Activated T-helper 1 cell treated with Interleukin-2 at 50 U/mL for 16 hours (primary cell): ENCODE results near the gene ARHGAP36.

ENCODE experiments used
- DNase-seq: peaks from one replicate; pipeline ENCODE4 v3.0.0-alpha.2; 2020; ENCODE audit warnings: low read depth

ARHGAP36 gene

GRCh38 chrX:131068945-131069719, 11.0 kb downstream of the ARHGAP36 start:
- no peak for DNase-seq

DNA sequence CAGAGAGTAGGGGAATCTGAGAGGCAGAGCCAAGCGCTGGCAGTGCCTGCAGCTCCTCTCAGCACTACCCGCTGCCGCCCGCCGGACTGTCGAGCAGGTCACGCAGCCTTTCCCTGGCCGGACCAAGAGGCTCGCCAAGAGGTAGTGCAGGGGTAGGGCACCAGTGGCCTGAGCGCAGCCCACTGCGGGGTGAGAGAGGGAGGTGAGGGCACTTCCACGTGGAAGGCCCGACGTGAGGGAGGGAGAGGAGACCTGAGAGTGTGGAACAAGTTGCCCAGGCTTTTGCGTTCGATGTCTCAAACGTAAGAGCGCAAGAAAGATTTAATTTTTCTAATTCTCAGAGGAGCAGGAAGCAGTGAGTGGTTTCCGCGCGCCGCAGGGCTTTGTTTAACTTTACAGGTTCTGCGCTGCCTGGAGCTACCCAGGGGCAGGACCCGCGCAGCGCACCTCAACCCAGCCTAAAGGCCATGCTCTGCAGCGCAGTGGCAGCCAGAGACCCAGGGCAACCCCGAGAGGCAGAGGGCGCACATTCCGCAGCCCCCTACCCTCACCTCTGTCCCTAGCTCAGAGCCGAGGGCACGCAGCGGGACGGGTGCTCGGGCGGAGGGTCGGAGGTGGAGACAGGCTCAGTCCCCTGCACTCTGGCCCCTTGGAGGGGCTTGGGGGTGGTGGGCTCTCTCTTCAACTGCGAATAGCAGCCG, 14.9 kb downstream of the ARHGAP36 start:
- DNase-seq, result no peak

DNA sequence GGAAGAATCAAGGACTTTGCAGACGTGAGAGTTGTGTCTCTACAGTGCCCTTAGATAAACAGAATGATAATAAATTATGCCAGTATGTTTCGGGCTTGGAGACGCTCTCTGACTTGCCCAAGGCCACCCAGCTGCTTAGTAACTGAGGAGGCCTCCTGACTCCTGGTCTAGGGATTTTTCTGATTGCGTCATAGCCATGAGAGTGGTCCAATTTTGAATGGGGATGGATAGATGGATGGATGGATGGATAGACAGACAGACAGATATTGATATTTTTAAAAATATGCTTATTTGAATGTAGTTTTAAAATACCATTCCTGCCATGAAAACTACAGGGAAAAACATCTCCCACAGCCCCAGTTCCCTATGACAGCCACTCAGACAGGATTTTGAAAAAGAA, 15.5 kb downstream of the ARHGAP36 start:
- DNase-seq, result no peak

GRCh38 chrX:131081772-131082740, 23.9 kb downstream of the ARHGAP36 start:
- DNase-seq, result no peak

DNA sequence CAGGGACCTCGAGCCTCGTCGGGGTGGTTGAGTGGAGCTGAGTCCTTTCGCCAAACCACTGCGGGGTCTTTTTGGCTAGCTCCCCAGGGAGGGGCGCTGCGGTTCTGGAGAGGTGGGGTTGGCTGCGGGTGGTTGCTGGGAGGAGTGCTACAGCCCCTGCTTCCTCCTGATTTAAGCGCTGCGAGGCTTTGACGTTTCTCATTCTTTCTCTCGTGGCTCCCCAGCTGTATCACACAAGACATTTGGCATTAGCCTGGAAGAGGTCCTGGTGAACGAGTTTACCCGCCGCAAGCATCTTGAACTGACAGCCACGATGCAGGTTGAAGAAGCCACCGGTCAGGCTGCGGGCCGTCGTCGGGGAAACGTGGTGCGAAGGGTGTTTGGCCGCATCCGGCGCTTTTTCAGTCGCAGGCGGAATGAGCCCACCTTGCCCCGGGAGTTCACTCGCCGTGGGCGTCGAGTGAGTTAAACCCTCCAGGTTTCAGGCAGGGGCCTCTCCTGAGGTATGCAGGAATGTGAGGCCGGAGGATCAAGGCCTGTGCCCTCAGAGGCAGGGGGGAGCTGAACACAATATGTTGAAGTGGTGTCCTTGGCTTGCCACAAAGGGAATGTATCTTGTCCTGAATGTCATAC, 25.5 kb downstream of the ARHGAP36 start:
- no peak for DNase-seq

DNA sequence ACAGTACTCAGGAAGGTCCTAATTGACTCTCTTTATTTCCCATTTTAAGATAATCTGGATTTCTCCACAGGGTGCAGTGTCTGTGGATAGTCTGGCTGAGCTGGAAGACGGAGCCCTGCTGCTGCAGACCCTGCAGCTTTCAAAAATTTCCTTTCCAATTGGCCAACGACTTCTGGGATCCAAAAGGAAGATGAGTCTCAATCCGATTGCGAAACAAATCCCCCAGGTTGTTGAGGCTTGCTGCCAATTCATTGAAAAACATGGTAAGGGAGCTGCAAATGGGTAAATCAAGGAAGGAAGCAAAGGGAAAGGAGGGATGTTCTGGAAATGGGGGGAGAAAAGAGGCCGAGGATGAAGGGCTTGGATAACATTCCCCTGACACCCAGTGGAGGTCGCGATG, 26.0 kb downstream of the ARHGAP36 start:
- no peak for DNase-seq

GRCh38 chrX:131136776-131137175, 78.6 kb downstream of the ARHGAP36 start:
- no peak for DNase-seq

GRCh38 chrX:131139072-131139471, 80.9 kb downstream of the ARHGAP36 start:
- DNase-seq, result no peak
